Mesendoderm (in vitro differentiated cells): Measurements from ENCODE around the gene KLHL4.
"Not testable (repeated sequence)": the region's sequence is repeated elsewhere in the genome, so short reads cannot be mapped to it uniquely, and the experiment has no call there.

Source experiments
- DNase-seq: peaks from one replicate; pipeline ENCODE4 v3.0.0; 2013
- H2AK5ac ChIP-seq: 2 replicates; pipeline ENCODE4 v1.6.1; 2013; ENCODE audit warnings: low read length, inconsistent platforms
- H2BK120ac ChIP-seq: 2 replicates; pipeline ENCODE4 v1.6.1; 2013; ENCODE audit warnings: low read depth, mild to moderate bottlenecking, low read length, moderate library complexity, mixed read lengths
- H2BK15ac ChIP-seq: replicated peaks from 2 replicates; pipeline ENCODE4 v1.6.1; 2013; ENCODE audit warnings: low read depth, mild to moderate bottlenecking, moderate library complexity
- H2BK5ac ChIP-seq: 2 replicates; pipeline ENCODE4 v1.6.1; 2013; ENCODE audit warnings: low read length, inconsistent platforms
- H3K18ac ChIP-seq: 2 replicates; pipeline ENCODE4 v1.6.1; 2013; ENCODE audit warnings: mild to moderate bottlenecking, low read length, mixed read lengths
- H3K23ac ChIP-seq: one replicate; pipeline ENCODE4 v1.6.1; 2013; ENCODE audit warnings: low read length
- H3K27ac ChIP-seq: 2 replicates; pipeline ENCODE4 v1.5.1; 2013; ENCODE audit warnings: low read depth, mild to moderate bottlenecking, inconsistent platforms, low read length, moderate library complexity
- H3K27me3 ChIP-seq: 2 replicates; pipeline ENCODE4 v1.6.1; 2013; ENCODE audit warnings: low read length, control low read depth, mild to moderate bottlenecking, inconsistent platforms; ENCODE audit not compliant: insufficient read depth, poor library complexity
- H3K36me3 ChIP-seq: 2 replicates; pipeline ENCODE4 v1.6.1; 2013; ENCODE audit warnings: low read length, inconsistent platforms; ENCODE audit not compliant: control insufficient read depth, insufficient read depth
- H3K4ac ChIP-seq: one replicate; pipeline ENCODE4 v1.6.1; 2013; ENCODE audit warnings: low read depth, mild to moderate bottlenecking, low read length, moderate library complexity
- H3K4me1 ChIP-seq: 2 replicates; pipeline ENCODE4 v1.6.1; 2013; ENCODE audit warnings: low read depth, low read length, inconsistent platforms; ENCODE audit not compliant: control insufficient read depth
- H3K4me2 ChIP-seq: 2 replicates; pipeline ENCODE4 v1.6.1; 2013; ENCODE audit warnings: low read length
- H3K4me3 ChIP-seq: 2 replicates; pipeline ENCODE4 v1.5.1; 2013; ENCODE audit warnings: mild to moderate bottlenecking, low read length
- H3K56ac ChIP-seq: one replicate; pipeline ENCODE4 v1.6.1; 2013; ENCODE audit warnings: low read length
- H3K79me1 ChIP-seq: 2 replicates; pipeline ENCODE4 v1.6.1; 2013; ENCODE audit warnings: low read length, inconsistent platforms
- H3K79me2 ChIP-seq: 2 replicates; pipeline ENCODE4 v1.6.1; 2013; ENCODE audit warnings: mild to moderate bottlenecking, low read length; ENCODE audit not compliant: control insufficient read depth, insufficient read depth
- H3K9ac ChIP-seq: 2 replicates; pipeline ENCODE4 v1.6.1; 2013; ENCODE audit warnings: low read length, inconsistent platforms
- H4K5ac ChIP-seq: one replicate; pipeline ENCODE4 v1.6.1; 2013; ENCODE audit warnings: low read length
- H4K8ac ChIP-seq: one replicate; pipeline ENCODE4 v1.6.1; 2013; ENCODE audit warnings: low read depth, mild to moderate bottlenecking, control low read depth, low read length, moderate library complexity
- WGBS: extraction: QIAGEN DNeasy Blood & Tissue Kit; methylation state at CpG from one replicate; pipeline ENCODE4 v1.1.7; 2013; ENCODE audit warnings: low lambda C conversion rate, missing lambda C conversion rate; ENCODE audit not compliant: insufficient coverage; ENCODE audit errors: extremely low coverage; 5-methylcytosine and 5-hydroxymethylcytosine counted together

KLHL4 gene

DNA sequence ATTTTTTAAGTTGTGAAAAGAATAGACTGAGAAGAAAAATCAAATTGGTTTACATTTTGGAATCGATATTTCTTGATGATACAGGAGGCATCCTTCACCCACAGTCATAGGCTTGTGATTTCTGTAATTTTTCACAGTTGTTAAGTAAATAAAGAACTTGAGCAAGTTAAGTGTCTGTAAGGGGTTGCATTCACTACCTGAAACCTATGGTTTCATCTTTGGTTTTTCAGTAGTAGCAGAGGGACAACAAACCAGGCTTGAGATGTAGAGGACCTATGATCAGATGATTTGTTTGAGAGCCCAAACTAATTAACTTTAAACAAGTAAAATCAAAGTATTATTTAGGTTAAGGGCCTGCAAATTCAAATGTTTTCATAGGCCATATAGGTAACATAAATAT, 175.6 kb downstream of the KLHL4 start:
- Histone ChIP-seq H2AK5ac (no peak overlapping the region), H3K79me2 (no peaks in the 10 kb centered on the region), H3K79me1 (no peaks in the 10 kb centered on the region), H2BK15ac (no peak overlapping the region), H3K23ac (no peak overlapping the region), H2BK120ac (no peak overlapping the region), H3K4me1 (no peaks in the 10 kb centered on the region), H3K56ac (no peak overlapping the region), H3K18ac (no peak overlapping the region), H2BK5ac (no peak overlapping the region), H3K36me3 (no peaks in the 10 kb centered on the region), H3K4me3 (no peak overlapping the region), H3K9ac (no peak overlapping the region), H3K4me2 (no peak overlapping the region), H4K5ac (no peak overlapping the region), H3K27ac (no peak overlapping the region), H3K4ac (no peak overlapping the region), H3K27me3 (no peaks in the 10 kb centered on the region), H4K8ac (no peak overlapping the region)
- no CpG with 5 or more reads among the region's 1 CpG for WGBS
- no peak for DNase-seq

DNA sequence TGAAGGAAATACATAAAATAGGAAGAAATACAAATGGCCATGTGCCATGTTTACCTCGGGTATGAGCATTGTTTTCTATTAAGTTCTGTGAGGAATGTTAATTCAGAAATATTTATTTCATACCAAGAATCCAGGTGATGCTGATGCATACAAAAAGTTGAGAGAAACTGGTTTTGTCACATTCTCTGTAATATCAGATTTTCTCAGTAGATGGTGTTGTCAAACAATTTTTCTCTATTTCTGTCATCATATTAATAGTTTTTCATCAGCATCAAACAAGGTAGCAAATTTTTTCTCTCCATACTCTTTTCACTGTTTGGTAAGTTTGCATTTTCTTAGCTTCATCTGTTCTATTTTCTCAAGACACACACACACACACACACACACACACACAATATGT, 179.8 kb downstream of the KLHL4 start:
- Histone ChIP-seq H3K27me3 (no peaks in the 10 kb centered on the region), H3K23ac (no peak overlapping the region), H3K4me1 (no peaks in the 10 kb centered on the region), H3K4me3 (no peak overlapping the region), H3K27ac (no peak overlapping the region), H3K79me1 (no peaks in the 10 kb centered on the region), H3K56ac (no peak overlapping the region), H3K4ac (no peak overlapping the region), H3K9ac (no peak overlapping the region), H3K36me3 (no peaks in the 10 kb centered on the region), H4K5ac (no peak overlapping the region), H3K18ac (no peak overlapping the region), H2BK120ac (no peak overlapping the region), H4K8ac (no peak overlapping the region), H3K79me2 (no peaks in the 10 kb centered on the region), H2BK15ac (no peak overlapping the region), H2AK5ac (no peak overlapping the region), H3K4me2 (no peak overlapping the region), H2BK5ac (no peak overlapping the region)
- no CpG with 5 or more reads among the region's 1 CpG for WGBS
- DNase-seq: no peak

DNA sequence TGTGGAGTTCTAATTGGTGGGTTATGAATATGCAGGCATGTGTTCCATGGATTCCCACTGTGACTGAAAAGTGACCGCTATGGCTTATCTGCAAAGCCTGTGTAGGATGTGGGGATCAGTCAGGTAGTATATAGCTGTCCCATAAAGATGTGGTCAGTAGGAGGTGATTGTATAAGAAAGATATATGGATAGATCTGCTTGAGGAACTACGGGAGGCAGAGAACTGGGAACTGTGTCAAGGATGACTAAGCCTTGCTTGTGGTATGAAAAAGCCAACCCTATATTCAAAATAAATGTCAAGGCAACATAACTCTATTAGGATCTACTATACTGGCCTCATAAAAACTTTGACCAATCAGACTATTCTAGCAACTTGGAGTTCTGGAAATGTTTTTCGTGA, 185.2 kb downstream of the KLHL4 start:
- no CpG with 5 or more reads among the region's 3 CpGs for WGBS
- Histone ChIP-seq H4K5ac (no peak overlapping the region), H3K4ac (no peak overlapping the region), H3K9ac (no peak overlapping the region), H3K4me1 (no peaks in the 10 kb centered on the region), H2AK5ac (no peak overlapping the region), H3K27ac (no peak overlapping the region), H3K79me1 (no peaks in the 10 kb centered on the region), H2BK15ac (no peak overlapping the region), H3K18ac (no peak overlapping the region), H3K79me2 (no peaks in the 10 kb centered on the region), H3K4me2 (no peak overlapping the region), H3K4me3 (no peak overlapping the region), H3K23ac (no peak overlapping the region), H2BK5ac (no peak overlapping the region), H3K36me3 (no peaks in the 10 kb centered on the region), H3K27me3 (no peaks in the 10 kb centered on the region), H4K8ac (no peak overlapping the region), H3K56ac (no peak overlapping the region), H2BK120ac (no peak overlapping the region)
- no peak for DNase-seq

GRCh38 chrX:87703469-87703868, 185.9 kb downstream of the KLHL4 start:
- not testable (repeated sequence) for H2AK5ac ChIP-seq, H3K27ac ChIP-seq, H3K27me3 ChIP-seq, H3K4me1 ChIP-seq, H4K5ac ChIP-seq, H3K23ac ChIP-seq, H4K8ac ChIP-seq, H3K9ac ChIP-seq, H2BK5ac ChIP-seq, DNase-seq, H3K79me2 ChIP-seq, H3K4me2 ChIP-seq, H2BK15ac ChIP-seq, H3K4me3 ChIP-seq, H2BK120ac ChIP-seq, H3K18ac ChIP-seq, H3K79me1 ChIP-seq, H3K4ac ChIP-seq, H3K36me3 ChIP-seq, H3K56ac ChIP-seq
- no CpG with 5 or more reads among the region's 5 CpGs for WGBS

- Histone ChIP-seq H2BK5ac (no peak overlapping the region), H3K56ac (no peak overlapping the region), H3K18ac (no peak overlapping the region), H3K36me3 (no peaks in the 10 kb centered on the region), H3K79me2 (no peaks in the 10 kb centered on the region), H2AK5ac (no peak overlapping the region), H2BK120ac (no peak overlapping the region), H4K5ac (no peak overlapping the region), H3K4me1 (no peaks in the 10 kb centered on the region), H3K27me3 (no peaks in the 10 kb centered on the region), H3K23ac (no peak overlapping the region), H3K4ac (no peak overlapping the region), H3K9ac (no peak overlapping the region), H3K4me3 (no peak overlapping the region), H3K4me2 (no peak overlapping the region), H4K8ac (no peak overlapping the region), H2BK15ac (no peak overlapping the region), H3K27ac (no peak overlapping the region), H3K79me1 (no peaks in the 10 kb centered on the region)
- no peak for DNase-seq
- WGBS: no CpG with 5 or more reads among the region's 2 CpGs
Measured at GRCh38 chrX:87706134-87706533, 188.5 kb downstream of the KLHL4 start.

GRCh38 chrX:87710580-87710979, 193.0 kb downstream of the KLHL4 start:
- H3K4me1 ChIP-seq: no peaks in the 10 kb centered on the region
- H3K4me3 ChIP-seq: no peak overlapping the region
- no peak overlapping the region for H3K23ac ChIP-seq
- no peaks in the 10 kb centered on the region for H3K36me3 ChIP-seq
- H3K27me3 ChIP-seq: no peaks in the 10 kb centered on the region
- no peak overlapping the region for H2BK120ac ChIP-seq
- H3K4ac ChIP-seq: no peak overlapping the region
- no peak overlapping the region for H2BK5ac ChIP-seq
- no peak overlapping the region for H4K8ac ChIP-seq
- no peak overlapping the region for H3K4me2 ChIP-seq
- no peaks in the 10 kb centered on the region for H3K79me1 ChIP-seq
- H4K5ac ChIP-seq: no peak overlapping the region
- H2BK15ac ChIP-seq: no peak overlapping the region
- H3K18ac ChIP-seq: no peak overlapping the region
- DNase-seq: no peak
- H3K27ac ChIP-seq: no peak overlapping the region
- no peak overlapping the region for H3K56ac ChIP-seq
- H2AK5ac ChIP-seq: no peak overlapping the region
- WGBS: no CpG with 5 or more reads among the region's 1 CpG
- no peak overlapping the region for H3K9ac ChIP-seq
- H3K79me2 ChIP-seq: no peaks in the 10 kb centered on the region
